ENCODE measurements around the gene LTBP4. TPM values are rescaled to one million over a fixed set of nuclear protein-coding genes. Genes with fewer than 3 reads are reported as not detected.

Gene LTBP4
- total RNA-seq, 1 donor: 16.6 TPM

GRCh38 chr19:40662925-40663694, 61.9 kb downstream of the LTBP4 start:
- Histone ChIP-seq H3K27me3 (ENCODE audit: insufficient read depth, low read length) (peaks cover 3% of the 10 kb centered on the region), H3K9me3 (ENCODE audit: low read depth, low read length) (no peaks in the 10 kb centered on the region), H3K36me3 (ENCODE audit: insufficient read depth, low read length) (peaks cover 8% of the 10 kb centered on the region), H3K27ac (ENCODE audit: low read depth, low read length) (peak overlapping the region; percentile 37), H4K20me1 (ENCODE audit: insufficient read depth, low read length) (no peaks in the 10 kb centered on the region), H3K79me2 (ENCODE audit: insufficient read depth, low read length) (no peaks in the 10 kb centered on the region), H3K4me2 (ENCODE audit: insufficient read depth, low read length) (peak overlapping the region; percentile 86), H2AFZ (ENCODE audit: low read length) (peak overlapping the region; percentile 74), H3K4me3 (ENCODE audit: insufficient read depth, low read length) (peak overlapping the region; percentile 81), H3K4me1 (ENCODE audit: insufficient read depth, low read length) (peaks cover 17% of the 10 kb centered on the region)
- TF ChIP-seq CTCF (IDR thresholded peaks at IDR 0.05; ENCODE audit: extremely low read depth, low read depth, low read length): peak; percentile 77
- DNase-seq (ENCODE audit: insufficient read length, low spot score, missing footprints): peak; percentile 96

GRCh38 chr19:40663695-40664692, 62.8 kb downstream of the LTBP4 start:
- no peaks in the 10 kb centered on the region for H4K20me1 ChIP-seq (ENCODE audit: insufficient read depth, low read length)
- H3K4me1 ChIP-seq (ENCODE audit: insufficient read depth, low read length): peaks cover 17% of the 10 kb centered on the region
- peaks cover 3% of the 10 kb centered on the region for H3K27me3 ChIP-seq (ENCODE audit: insufficient read depth, low read length)
- no peaks in the 10 kb centered on the region for H3K9me3 ChIP-seq (ENCODE audit: low read depth, low read length)
- peaks cover 16% of the 10 kb centered on the region for H3K36me3 ChIP-seq (ENCODE audit: insufficient read depth, low read length)
- peak overlapping the region; percentile 62 for H2AFZ ChIP-seq (ENCODE audit: low read length)
- no peaks in the 10 kb centered on the region for H3K79me2 ChIP-seq (ENCODE audit: insufficient read depth, low read length)
- H3K4me2 ChIP-seq (ENCODE audit: insufficient read depth, low read length): peak overlapping the region; percentile 86
- no peak overlapping the region for H3K27ac ChIP-seq (ENCODE audit: low read depth, low read length)
- peak; percentile 88 for DNase-seq (ENCODE audit: insufficient read length, low spot score, missing footprints)
- TF ChIP-seq CTCF (IDR thresholded peaks at IDR 0.05; ENCODE audit: extremely low read depth, low read depth, low read length): no peak
- H3K4me3 ChIP-seq (ENCODE audit: insufficient read depth, low read length): peak overlapping the region; percentile 81

- Histone ChIP-seq H3K4me1 (ENCODE audit: insufficient read depth, low read length) (peaks cover 17% of the 10 kb centered on the region), H4K20me1 (ENCODE audit: insufficient read depth, low read length) (peaks cover 8% of the 10 kb centered on the region), H3K36me3 (ENCODE audit: insufficient read depth, low read length) (peaks cover 45% of the 10 kb centered on the region), H3K27ac (ENCODE audit: low read depth, low read length) (no peak overlapping the region), H3K9me3 (ENCODE audit: low read depth, low read length) (no peaks in the 10 kb centered on the region), H3K4me3 (ENCODE audit: insufficient read depth, low read length) (no peak overlapping the region), H2AFZ (ENCODE audit: low read length) (no peak overlapping the region), H3K79me2 (ENCODE audit: insufficient read depth, low read length) (no peaks in the 10 kb centered on the region), H3K27me3 (ENCODE audit: insufficient read depth, low read length) (no peaks in the 10 kb centered on the region), H3K4me2 (ENCODE audit: insufficient read depth, low read length) (no peak overlapping the region)
- peak; percentile 32 for DNase-seq (ENCODE audit: insufficient read length, low spot score, missing footprints)
- no peak for TF ChIP-seq CTCF (IDR thresholded peaks at IDR 0.05; ENCODE audit: extremely low read depth, low read depth, low read length)
Measured at GRCh38 chr19:40666803-40667438, 65.8 kb downstream of the LTBP4 start.

Measured in osteoblast (primary cell).